HepG2 (cell line): ENCODE results near the gene SIRPA. TPM values are rescaled to one million over a fixed set of nuclear protein-coding genes. Genes with fewer than 3 reads are reported as not detected.

ENCODE experiments used
- ATF1 ChIP-seq: IDR thresholded peaks from 2 replicates; pipeline ENCODE4 v1.6.1; 2016; ENCODE audit warnings: mild to moderate bottlenecking, control low read depth
- CREB1 ChIP-seq, 2 experiments: fragments of 450-650 bp in 1 of 2; IDR thresholded peaks; 2 replicates each; pipeline ENCODE4 v1.6.1; 2016 to 2017; ENCODE audit warnings: control low read depth in 1 of 2, mild to moderate bottlenecking in 1 of 2, missing compliant biosample characterization in 1 of 2, missing genetic modification characterization in 1 of 2
- CSRNP2 ChIP-seq: sonication (generic); formaldehyde crosslinking; conservative IDR thresholded peaks from 2 replicates; pipeline ENCODE4 v1.8.0; 2022; ENCODE audit warnings: low read depth, missing genetic modification reagents
- FOXJ3 ChIP-seq: sonication (generic); formaldehyde crosslinking; IDR thresholded peaks from 2 replicates; pipeline ENCODE4 v1.4.0; 2020; ENCODE audit warnings: missing genetic modification reagents, mild to moderate bottlenecking, borderline replicate concordance
- HHEX ChIP-seq: IDR thresholded peaks from 2 replicates; pipeline ENCODE4 v1.6.1; 2016; ENCODE audit warnings: control low read depth
- KDM1A ChIP-seq: IDR thresholded peaks from 2 replicates; pipeline ENCODE4 v1.6.1; 2016; ENCODE audit warnings: missing compliant biosample characterization
- NFE2L2 ChIP-seq: fragments of 150-350 bp; IDR thresholded peaks from 2 replicates; pipeline ENCODE4 v1.6.1; 2014; ENCODE audit warnings: low read length
- PAX8 ChIP-seq: sonication (generic); formaldehyde crosslinking; IDR thresholded peaks from 2 replicates; pipeline ENCODE4 v1.8.0; 2022; ENCODE audit warnings: mild to moderate bottlenecking, missing genetic modification reagents, borderline replicate concordance
- PITX1 ChIP-seq: sonication (generic); formaldehyde crosslinking; IDR thresholded peaks from 2 replicates; pipeline ENCODE4 v1.5.1; 2020; ENCODE audit warnings: mild to moderate bottlenecking, missing genetic modification reagents
- SOX13 ChIP-seq, 3 experiments: fragments of 450-650 bp in 1 of 3; sonication (generic) in 1 of 3; formaldehyde crosslinking in 1 of 3; IDR thresholded peaks in 2 of 3; conservative IDR thresholded peaks in 1 of 3; 2 replicates each; pipeline versions ENCODE4 v1.5.0 to v1.6.1; 2016 to 2020; ENCODE audit warnings: antibody characterized with exemption in 1 of 3, mild to moderate bottlenecking in 1 of 3, missing compliant biosample characterization in 1 of 3, missing genetic modification reagents in 1 of 3, moderate library complexity in 1 of 3
- SYNCRIP ChIP-seq: fragments of 200-400 bp; formaldehyde crosslinking; IDR thresholded peaks from 2 replicates; pipeline ENCODE4 v1.6.1; 2018; ENCODE audit warnings: mild to moderate bottlenecking, low read depth, low read length; ENCODE audit not compliant: insufficient read depth
- ZFP36L1 ChIP-seq: sonication (generic); formaldehyde crosslinking; IDR thresholded peaks from 2 replicates; pipeline ENCODE4 v1.8.0; 2022; ENCODE audit warnings: mild to moderate bottlenecking, missing genetic modification reagents, moderate library complexity
- ZNF136 ChIP-seq: sonication (generic); formaldehyde crosslinking; IDR thresholded peaks from 2 replicates; pipeline ENCODE4 v1.8.1; 2022; ENCODE audit warnings: low read depth, mild to moderate bottlenecking, moderate library complexity, missing genetic modification reagents
- ZNF260 ChIP-seq: sonication (generic); formaldehyde crosslinking; IDR thresholded peaks from 2 replicates; pipeline ENCODE4 v1.4.0; 2020; ENCODE audit warnings: missing genetic modification reagents, low read depth, mild to moderate bottlenecking, borderline replicate concordance
- ZNF407 ChIP-seq: sonication (generic); formaldehyde crosslinking; IDR thresholded peaks from one replicate; pipeline ENCODE4 v1.5.1; 2020; ENCODE audit warnings: mild to moderate bottlenecking, missing genetic modification reagents; ENCODE audit errors: not compliant biosample characterization
- ZNF468 ChIP-seq: sonication (generic); formaldehyde crosslinking; IDR thresholded peaks from 2 replicates; pipeline ENCODE4 v1.8.0; 2022; ENCODE audit warnings: mild to moderate bottlenecking, moderate library complexity, missing genetic modification reagents
- polyA plus RNA-seq, 8 experiments: library from polyadenylated mRNA; depleted of rRNA in 3 of 8; stranded (reverse) in 7 of 8; unstranded in 1 of 8; fragments of >200 nt; fragmentation: Illumina TruSeq in 4 of 8; extraction: Trizol in 4 of 8; gene quantifications; 2 replicates each; pipeline versions ENCODE4 v1.2.1 to v1.2.3, GENCODE V29; 2011 to 2016; ENCODE audit warnings: low read depth in 4 of 8, missing spikeins in 1 of 8, mixed read lengths in 1 of 8; ENCODE audit not compliant: insufficient read depth in 1 of 8
- total RNA-seq, 5 experiments: library from RNA; depleted of rRNA; stranded (reverse); fragments of >200 nt; fragmentation: Illumina TruSeq; extraction: Trizol; gene quantifications; 2 replicates each; pipeline ENCODE4 v1.2.3, GENCODE V29; 2016; ENCODE audit warnings: low read depth in 1 of 5

The SIRPA gene
- total and polyA plus RNA-seq, 2 of the 13 experiments (the other 11 are each of a cell fraction or from before 2014, with no cell fraction given) = 7.2 to 17.6 TPM

GRCh38 chr20:1874450-1875182 is 20.6 kb upstream of the SIRPA start (continued):
- TF ChIP-seq KDM1A (CRISPR knock-in tag) (peak; percentile 48; the same call in 1 of the 2 replicates), ZNF136 (CRISPR knock-in tag) (no peak), NFE2L2 (no peak), CSRNP2 (CRISPR knock-in tag) (no peak), HHEX (CRISPR knock-in tag) (no peak), FOXJ3 (no peak), SOX13 (IDR thresholded peaks at IDR 0.05) (no peak), SOX13 (CRISPR knock-in tag; conservative IDR thresholded peaks at IDR 0.05 in 1 of 2, IDR thresholded peaks at IDR 0.05 in 1 of 2) (0 out of 4 replicates have a peak, but pooled peaks of 1 of the 2 experiments have one; percentile 13), PAX8 (CRISPR knock-in tag) (no peak), ZNF260 (no peak), ZNF407 (CRISPR knock-in tag) (no peak), CREB1 (IDR thresholded peaks at IDR 0.05) (no peak), CREB1 (CRISPR knock-in tag; IDR thresholded peaks at IDR 0.05) (no peak), SYNCRIP (no peak), ATF1 (CRISPR knock-in tag) (no peak), PITX1 (CRISPR knock-in tag) (no peak), ZFP36L1 (CRISPR knock-in tag) (no peak), ZNF468 (CRISPR knock-in tag) (peak; percentile 14; the same call in 1 of the 2 replicates)
